Daoy (cell line): Measurements from ENCODE around the gene REC114. TPM values are rescaled to one million over a fixed set of nuclear protein-coding genes. Genes with fewer than 3 reads are reported as not detected.
"Not testable (repeated sequence)": the region's sequence is repeated elsewhere in the genome, so short reads cannot be mapped to it uniquely, and the experiment has no call there.

Experiments
- DNase-seq: peaks from one replicate; pipeline ENCODE4 v3.0.0-alpha.2; 2015; ENCODE audit warnings: low read depth
- total RNA-seq: library from RNA; depleted of rRNA; stranded (reverse); fragments of >200 nt; shearing (Covaris generic); gene quantifications from 2 replicates; pipeline ENCODE4 v1.2.3, GENCODE V29; 2014

The REC114 gene
- total RNA-seq, 1 experiment from 2014 or later = not detected

GRCh38 chr15:73455876-73456275, 12.9 kb downstream of the REC114 start:
- DNase-seq = no peak

- DNase-seq = no peak
These were observed 14.4 kb downstream of the REC114 start for GRCh38 chr15:73457334-73457733.

GRCh38 chr15:73460662-73461061, 17.7 kb downstream of the REC114 start:
- no peak for DNase-seq

- DNase-seq = no peak
These were observed 21.6 kb downstream of the REC114 start for GRCh38 chr15:73464602-73465001.

- no peak for DNase-seq
These were observed 24.8 kb downstream of the REC114 start for GRCh38 chr15:73467758-73468157.

GRCh38 chr15:73474785-73475184, 31.8 kb downstream of the REC114 start:
- no peak for DNase-seq

- no peak for DNase-seq
These were observed 33.8 kb downstream of the REC114 start for GRCh38 chr15:73476704-73477216.

GRCh38 chr15:73480050-73480449, 37.1 kb downstream of the REC114 start:
- no peak for DNase-seq

- DNase-seq = no peak
These were observed 39.2 kb downstream of the REC114 start for GRCh38 chr15:73482166-73482565.

- no peak for DNase-seq
These were observed 40.1 kb downstream of the REC114 start for GRCh38 chr15:73483053-73483452.

- no peak for DNase-seq
These were observed 42.4 kb downstream of the REC114 start for GRCh38 chr15:73485372-73485771.

GRCh38 chr15:73485885-73486284, 42.9 kb downstream of the REC114 start:
- DNase-seq = not testable (repeated sequence)

GRCh38 chr15:73488698-73489097, 45.7 kb downstream of the REC114 start:
- no peak for DNase-seq

- no peak for DNase-seq
These were observed 51.0 kb downstream of the REC114 start for GRCh38 chr15:73493922-73494321.

GRCh38 chr15:73495181-73495580, 52.2 kb downstream of the REC114 start:
- DNase-seq = no peak

- DNase-seq = no peak
These were observed 57.7 kb downstream of the REC114 start for GRCh38 chr15:73500696-73501095.

- no peak for DNase-seq
These were observed 61.9 kb downstream of the REC114 start for GRCh38 chr15:73504885-73505284.

- DNase-seq = no peak
These were observed 72.6 kb downstream of the REC114 start for GRCh38 chr15:73515527-73515926.

GRCh38 chr15:73517566-73517965, 74.6 kb downstream of the REC114 start:
- no peak for DNase-seq

- DNase-seq = peak; percentile 1
These were observed 75.4 kb downstream of the REC114 start for GRCh38 chr15:73518180-73518862.

GRCh38 chr15:73518876-73519733, 76.1 kb downstream of the REC114 start:
- DNase-seq = no peak

- no peak for DNase-seq
These were observed 79.0 kb downstream of the REC114 start for GRCh38 chr15:73522011-73522410.

- no peak for DNase-seq
These were observed 82.0 kb downstream of the REC114 start for GRCh38 chr15:73524919-73525318.
